ENCODE measurements around the gene EMILIN2.

EMILIN2 gene

GRCh38 chr18:2917259-2918047 is 70.6 kb downstream of the EMILIN2 start:
- DNase-seq: no peak

DNA sequence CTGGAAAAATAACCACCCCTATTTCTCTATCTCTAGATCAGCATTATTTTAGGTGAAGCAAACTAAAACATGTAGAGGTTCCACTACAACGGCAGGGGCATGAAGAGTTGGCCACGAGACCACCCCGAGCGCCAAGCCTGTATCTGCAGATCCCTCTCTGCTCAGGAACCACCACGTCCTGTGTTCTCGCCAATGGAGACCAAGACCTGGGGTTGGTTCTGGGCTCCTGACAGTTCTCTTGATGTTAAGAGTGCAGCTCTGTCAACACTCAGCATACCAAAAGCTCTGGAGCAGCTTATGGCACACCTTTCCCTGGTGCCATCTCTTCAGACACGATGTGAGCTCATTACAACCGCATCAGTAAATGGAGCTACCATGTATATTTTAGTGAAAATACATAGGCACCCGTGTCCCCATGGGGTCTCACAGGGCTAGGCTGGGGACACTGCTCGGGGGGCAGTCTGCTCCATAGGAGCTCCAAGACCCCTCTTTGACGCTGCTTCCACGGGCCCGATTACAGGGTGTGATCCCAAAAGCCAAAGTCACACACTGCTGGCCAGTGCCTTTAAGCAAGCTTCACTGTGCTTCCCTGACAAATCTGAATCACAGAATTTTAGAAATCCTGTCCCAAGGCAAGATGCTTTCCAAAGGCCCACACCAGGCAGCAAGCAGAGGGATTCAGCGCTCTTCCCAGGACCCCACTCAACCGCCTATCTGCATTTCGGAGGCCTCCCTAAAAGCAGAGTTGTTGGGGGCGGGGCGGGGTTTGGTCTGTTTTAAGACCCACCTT is 72.2 kb downstream of the EMILIN2 start:
- DNase-seq: no peak

DNA sequence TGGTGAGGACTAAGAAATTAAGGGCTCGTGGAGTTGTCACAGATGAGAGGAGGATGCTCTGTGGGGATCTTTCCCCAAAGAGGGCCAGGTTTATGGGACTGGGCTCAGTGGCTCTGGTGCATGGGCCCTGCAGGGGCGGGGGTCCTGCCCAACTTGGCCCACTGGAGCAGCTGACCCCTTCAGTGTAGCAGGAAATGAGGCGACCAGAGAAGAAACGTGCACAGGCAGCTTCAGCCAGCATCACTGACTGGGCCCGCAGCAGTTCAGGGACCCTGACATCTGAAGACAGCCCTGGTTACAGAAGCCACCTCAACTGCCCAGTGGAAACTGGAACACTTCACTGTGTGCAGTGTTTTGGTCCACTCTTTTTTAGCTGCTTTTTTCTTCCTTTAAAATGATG is 72.8 kb downstream of the EMILIN2 start:
- no peak for DNase-seq

- DNase-seq: no peak
Observed at GRCh38 chr18:2920027-2920426, 73.2 kb downstream of the EMILIN2 start.

DNA sequence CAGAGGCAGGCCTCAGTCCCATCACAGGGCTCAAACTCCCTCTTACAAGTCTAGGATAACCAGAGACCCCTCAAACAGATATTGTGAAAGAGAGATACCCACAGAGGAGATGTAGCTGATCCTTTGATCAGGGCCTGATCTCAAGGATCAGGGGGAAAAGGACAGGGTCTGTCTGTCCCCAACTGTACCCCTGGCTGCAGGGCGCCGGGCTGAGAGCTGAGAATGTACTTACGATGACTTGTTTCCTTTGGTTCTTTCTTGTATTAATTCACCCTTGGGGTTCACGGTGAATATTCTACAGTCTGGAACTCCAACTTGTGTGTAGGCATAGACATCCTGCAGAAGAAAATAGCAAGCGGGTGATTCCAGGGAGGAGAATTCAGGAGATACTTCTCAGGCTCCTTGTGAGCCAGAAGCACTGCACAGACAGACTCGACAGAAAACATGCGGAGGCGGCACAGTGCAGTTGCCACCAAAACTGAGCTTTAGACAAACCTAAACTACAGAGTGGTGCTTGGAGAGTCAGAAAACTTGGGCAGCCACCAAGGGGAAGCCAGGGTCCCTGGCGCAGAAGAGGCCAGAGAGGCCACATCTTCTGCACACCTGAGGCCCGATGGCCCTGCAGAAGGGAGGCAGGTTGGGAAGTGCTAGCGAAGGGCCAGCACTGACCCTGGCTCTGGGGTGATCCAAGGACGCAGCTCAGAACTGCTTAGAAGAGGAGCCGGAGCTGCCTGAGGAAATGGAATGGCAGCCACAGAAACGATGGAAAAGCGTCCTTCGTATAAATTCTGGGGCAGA is 73.9 kb downstream of the EMILIN2 start:
- DNase-seq: no peak

DNA sequence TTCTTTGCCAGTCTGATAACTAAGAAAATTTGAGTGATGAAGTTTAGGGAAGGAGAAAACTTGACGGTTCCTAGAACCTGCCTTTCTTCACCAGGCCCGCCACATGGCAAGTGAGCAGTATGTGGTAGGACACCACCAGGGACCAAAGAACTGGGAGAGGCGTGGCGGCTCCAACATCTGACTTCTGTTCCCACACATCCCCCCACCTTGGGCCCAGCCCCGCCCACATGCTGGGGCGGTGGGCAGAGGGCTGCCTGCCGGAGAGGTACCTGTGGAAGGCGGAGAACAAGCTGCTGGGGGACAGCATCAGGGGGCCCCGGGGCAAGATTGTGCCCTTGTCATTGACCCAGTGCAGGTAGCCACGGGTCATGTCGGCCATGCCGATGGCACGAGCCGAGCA is 75.0 kb downstream of the EMILIN2 start:
- DNase-seq: no peak

- no peak for DNase-seq
Observed at GRCh38 chr18:2923464-2923863, 76.7 kb downstream of the EMILIN2 start.

- no peak for DNase-seq
Observed at GRCh38 chr18:2924920-2925319, 78.1 kb downstream of the EMILIN2 start.

DNA sequence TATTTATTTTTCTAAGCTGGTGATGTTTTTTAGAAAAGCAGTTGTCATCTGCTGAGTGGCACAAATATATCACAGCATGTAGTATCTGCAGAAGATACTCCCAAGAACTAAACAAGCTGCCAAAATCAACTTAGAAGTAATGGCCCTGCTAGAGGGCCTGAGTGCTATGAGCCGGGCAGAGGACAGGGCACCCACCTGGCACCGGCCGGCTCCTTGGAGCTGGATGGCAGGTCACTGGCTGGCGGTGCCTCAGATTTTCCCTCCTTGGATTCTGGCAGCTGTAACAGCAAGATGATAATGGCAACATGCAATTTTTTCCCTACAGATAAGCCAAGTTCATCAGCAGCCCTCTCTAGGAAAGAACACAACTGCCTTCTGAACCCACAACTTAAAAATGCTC is 79.7 kb downstream of the EMILIN2 start:
- DNase-seq: no peak

GRCh38 chr18:2927745-2928144 is 80.9 kb downstream of the EMILIN2 start:
- DNase-seq: no peak

GRCh38 chr18:2932247-2933181 is 85.7 kb downstream of the EMILIN2 start:
- DNase-seq: peak; percentile 40 to 91

DNA sequence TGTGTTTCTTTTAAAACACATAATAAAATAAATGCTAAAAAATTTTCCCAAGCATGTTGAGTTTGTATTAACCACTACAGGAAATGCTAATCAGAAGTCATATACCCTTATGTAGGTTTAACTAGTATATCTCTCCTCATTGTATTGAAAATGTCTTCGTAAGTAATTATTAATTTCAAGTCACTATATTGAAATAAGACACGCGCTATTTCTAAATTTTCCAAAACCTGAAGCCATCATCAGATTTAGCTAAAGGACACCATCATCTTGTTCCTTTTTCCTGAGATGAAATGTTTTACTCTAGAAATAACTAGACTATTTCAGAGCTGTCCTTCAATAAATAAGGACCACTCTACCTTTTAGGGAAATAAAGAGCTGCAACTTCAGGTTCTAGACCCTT is 87.2 kb downstream of the EMILIN2 start:
- DNase-seq: no peak

GRCh38 chr18:2935438-2936192 is 88.8 kb downstream of the EMILIN2 start:
- DNase-seq: no peak

- DNase-seq: no peak
Observed at GRCh38 chr18:2939317-2939716, 92.5 kb downstream of the EMILIN2 start.

GRCh38 chr18:2948038-2948437 is 101.2 kb downstream of the EMILIN2 start:
- DNase-seq: no peak

DNA sequence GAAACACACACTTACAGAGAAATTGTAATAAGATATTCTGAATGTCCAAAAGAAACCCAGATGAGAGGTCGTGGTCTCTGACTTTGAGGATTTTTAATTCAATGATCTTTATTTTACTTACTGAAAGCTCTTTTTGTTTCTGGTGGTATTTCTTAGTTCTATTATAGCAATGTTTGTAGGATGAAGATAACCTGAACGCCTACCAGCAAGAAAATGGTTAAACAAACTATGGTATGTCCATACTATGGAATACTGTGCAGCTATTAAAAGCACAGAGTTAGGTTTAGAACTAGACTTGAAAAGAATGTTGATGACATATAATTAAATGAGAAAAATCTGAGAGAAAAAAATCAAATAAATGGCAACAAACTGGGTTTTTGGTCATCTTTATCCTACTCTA is 105.8 kb downstream of the EMILIN2 start:
- DNase-seq: no peak

DNA sequence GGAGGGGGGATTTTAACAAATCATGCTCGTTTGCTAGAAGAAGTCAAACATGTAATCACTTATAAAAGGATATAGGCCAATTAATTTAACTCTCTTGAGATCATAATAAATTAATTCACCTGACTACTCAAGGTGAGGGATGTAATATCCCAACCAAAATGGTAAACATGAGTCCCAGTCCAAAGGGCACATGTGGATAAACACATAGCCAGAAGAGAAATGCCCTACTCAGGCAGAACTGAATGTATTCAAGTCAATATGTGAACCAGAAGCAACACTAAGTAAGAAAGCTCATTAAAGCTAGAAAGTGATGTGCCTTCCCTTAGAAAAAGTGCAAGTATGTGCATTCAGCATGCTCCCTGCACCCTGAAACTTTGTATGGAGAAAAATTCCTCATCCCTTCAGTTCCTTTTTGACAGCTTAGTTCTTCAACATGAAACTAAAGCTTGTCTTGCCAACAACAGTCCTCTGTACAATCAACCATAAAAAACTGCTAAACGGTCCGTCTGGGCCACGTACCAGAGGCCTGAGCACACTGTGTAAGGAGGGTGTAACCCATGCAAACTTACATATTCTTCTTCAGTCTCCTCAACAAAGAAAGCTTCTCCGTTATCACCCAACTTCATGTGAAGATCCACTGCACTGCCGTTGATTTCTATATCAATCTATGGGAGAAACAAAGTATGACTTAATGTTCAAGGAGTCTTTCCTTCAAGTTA is 107.3 kb downstream of the EMILIN2 start:
- no peak for DNase-seq

DNA sequence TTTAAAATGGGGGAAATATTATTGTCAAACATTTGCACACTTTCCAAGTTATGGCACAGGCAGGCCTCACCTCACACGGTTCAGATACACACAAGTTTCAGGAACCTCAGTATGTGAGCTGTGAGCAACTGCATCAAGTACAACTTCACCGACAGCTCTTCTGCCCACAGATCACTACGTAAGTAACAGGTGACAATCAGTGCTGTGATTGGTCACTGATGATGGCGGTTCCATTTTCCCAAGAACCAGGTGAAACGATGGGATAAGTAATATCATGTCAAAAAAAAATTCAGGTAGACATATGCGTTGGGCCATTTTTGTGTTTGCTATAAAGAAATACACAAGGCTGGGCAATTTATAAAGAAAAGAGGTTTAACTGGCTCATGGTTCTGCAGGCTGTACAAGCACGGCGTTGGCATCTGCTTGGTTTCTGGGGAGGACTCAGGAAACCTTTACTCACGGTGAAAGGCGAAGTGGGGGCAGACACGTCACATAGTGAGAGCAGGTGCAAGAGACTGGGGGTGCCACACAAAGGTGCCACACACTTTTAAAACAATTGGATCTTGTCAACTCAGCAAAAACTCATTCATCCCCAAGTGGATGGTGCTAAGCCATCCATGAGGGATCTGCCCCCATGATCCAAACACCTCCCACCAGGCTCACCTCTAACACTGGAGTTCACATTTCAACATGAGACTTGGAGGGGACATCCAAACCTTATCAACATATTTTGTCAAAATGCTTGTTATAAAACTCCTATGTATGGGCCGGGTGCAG is 108.3 kb downstream of the EMILIN2 start:
- no peak for DNase-seq

- no peak for DNase-seq
Observed at GRCh38 chr18:2956056-2956455, 109.2 kb downstream of the EMILIN2 start.

- DNase-seq: peak; percentile 79 to 80
Observed at GRCh38 chr18:2958819-2959298, 112.1 kb downstream of the EMILIN2 start.

All from inflammatory macrophage treated with lipopolysaccharide for 1 hour (primary cell).